ENCODE data around the gene DPF3. TPM values are rescaled to one million over a fixed set of nuclear protein-coding genes. Genes with fewer than 3 reads are reported as not detected.

DPF3 gene
- polyA plus RNA-seq, 1 experiment: 15.8 TPM

DNA sequence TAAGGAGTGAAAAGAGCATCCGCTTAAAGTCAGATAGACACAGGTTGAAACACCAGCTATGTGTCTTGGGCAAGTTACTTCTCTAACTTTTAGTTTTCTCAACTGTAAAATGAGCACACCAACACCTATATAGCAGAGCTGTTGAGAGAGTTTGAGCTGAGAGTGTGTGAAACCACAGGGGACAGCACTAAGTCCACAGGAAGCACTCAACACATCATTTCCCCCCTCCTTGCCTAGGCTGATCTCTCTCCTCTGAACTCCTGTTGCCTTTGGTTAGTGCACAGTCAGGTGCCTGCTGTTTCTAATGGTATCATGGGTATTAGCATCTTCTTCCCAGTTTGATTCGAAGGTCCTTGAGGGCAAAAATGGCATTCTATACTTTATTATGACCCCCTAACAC, 176.7 kb downstream of the DPF3 start:
- Histone ChIP-seq H3K4me3 (ENCODE audit: low read depth, low read length) (no peak overlapping the region), H3K27ac (ENCODE audit: low read depth, low read length) (no peak overlapping the region), H3K9me3 (ENCODE audit: control insufficient read depth, insufficient read depth, low read length) (no peaks in the 10 kb centered on the region), H3K27me3 (ENCODE audit: control insufficient read depth, insufficient read depth, low read length) (no peaks in the 10 kb centered on the region)
- ChIA-PET CTCF (no interaction called here), POLR2A (no interaction called here)
- no peak for DNase-seq (ENCODE audit: low read depth, low spot score)
- TF ChIP-seq, protein P1, sequence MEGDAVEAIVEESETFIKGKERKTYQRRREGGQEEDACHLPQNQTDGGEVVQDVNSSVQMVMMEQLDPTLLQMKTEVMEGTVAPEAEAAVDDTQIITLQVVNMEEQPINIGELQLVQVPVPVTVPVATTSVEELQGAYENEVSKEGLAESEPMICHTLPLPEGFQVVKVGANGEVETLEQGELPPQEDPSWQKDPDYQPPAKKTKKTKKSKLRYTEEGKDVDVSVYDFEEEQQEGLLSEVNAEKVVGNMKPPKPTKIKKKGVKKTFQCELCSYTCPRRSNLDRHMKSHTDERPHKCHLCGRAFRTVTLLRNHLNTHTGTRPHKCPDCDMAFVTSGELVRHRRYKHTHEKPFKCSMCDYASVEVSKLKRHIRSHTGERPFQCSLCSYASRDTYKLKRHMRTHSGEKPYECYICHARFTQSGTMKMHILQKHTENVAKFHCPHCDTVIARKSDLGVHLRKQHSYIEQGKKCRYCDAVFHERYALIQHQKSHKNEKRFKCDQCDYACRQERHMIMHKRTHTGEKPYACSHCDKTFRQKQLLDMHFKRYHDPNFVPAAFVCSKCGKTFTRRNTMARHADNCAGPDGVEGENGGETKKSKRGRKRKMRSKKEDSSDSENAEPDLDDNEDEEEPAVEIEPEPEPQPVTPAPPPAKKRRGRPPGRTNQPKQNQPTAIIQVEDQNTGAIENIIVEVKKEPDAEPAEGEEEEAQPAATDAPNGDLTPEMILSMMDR (IDR thresholded peaks at IDR 0.05; ENCODE audit: low read depth, low read length): no peak

DNA sequence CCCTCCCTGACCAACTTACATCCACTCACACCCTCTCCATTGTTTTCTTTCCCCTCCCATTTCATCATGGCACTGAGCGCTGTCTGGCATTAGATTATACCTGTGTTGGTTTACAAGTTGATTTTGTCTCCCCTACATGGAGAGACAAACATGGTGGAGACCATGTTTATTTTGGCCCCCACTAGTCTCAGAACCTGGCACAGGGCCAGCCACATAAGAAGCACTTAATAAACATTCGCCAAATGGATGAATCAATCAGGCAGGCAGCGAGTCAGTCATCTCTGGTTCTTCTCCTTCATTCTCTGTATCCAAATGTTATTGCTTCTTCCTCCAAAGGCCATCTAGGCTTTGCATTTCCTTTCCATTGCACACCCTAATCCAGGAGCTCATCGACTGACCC, 177.4 kb downstream of the DPF3 start:
- no peak for DNase-seq (ENCODE audit: low read depth, low spot score)

DNA sequence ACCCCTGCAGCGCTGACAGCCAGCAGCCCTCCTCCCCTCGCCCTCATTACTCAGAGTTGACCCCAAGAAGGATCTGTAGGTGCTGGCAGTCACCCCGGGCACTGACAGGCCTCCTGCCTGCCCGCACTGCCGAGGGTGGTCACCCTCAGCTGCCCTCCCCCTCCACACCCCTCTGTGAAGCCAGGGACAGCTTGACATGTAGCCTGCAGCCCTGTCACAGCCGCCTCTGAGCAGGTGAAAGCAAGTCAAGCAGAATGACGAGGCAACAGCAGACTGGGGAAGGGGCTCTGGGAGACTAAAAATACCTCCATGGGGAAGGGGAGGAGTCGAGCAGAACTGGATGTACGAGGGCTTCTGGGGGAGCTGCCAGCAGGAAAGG, 178.1 kb downstream of the DPF3 start:
- H3K4me3 ChIP-seq (ENCODE audit: low read depth, low read length): no peak overlapping the region
- TF ChIP-seq, protein P1 (IDR thresholded peaks at IDR 0.05; ENCODE audit: low read depth, low read length): no peak
- no peaks in the 10 kb centered on the region for H3K9me3 ChIP-seq (ENCODE audit: control insufficient read depth, insufficient read depth, low read length)
- no peaks in the 10 kb centered on the region for H3K27me3 ChIP-seq (ENCODE audit: control insufficient read depth, insufficient read depth, low read length)
- no peak overlapping the region for H3K27ac ChIP-seq (ENCODE audit: low read depth, low read length)
- no peak for DNase-seq (ENCODE audit: low read depth, low spot score)
- ChIA-PET POLR2A (no interaction called here), CTCF (no interaction called here)

More for the DNA sequence above, 177.4 kb downstream of the DPF3 start:
- ChIA-PET CTCF (no interaction called here), POLR2A (no interaction called here)
- Histone ChIP-seq H3K27ac (ENCODE audit: low read depth, low read length) (no peak overlapping the region), H3K9me3 (ENCODE audit: control insufficient read depth, insufficient read depth, low read length) (no peaks in the 10 kb centered on the region), H3K4me3 (ENCODE audit: low read depth, low read length) (no peak overlapping the region), H3K27me3 (ENCODE audit: control insufficient read depth, insufficient read depth, low read length) (no peaks in the 10 kb centered on the region)
- TF ChIP-seq, protein P1 (IDR thresholded peaks at IDR 0.05; ENCODE audit: low read depth, low read length): no peak

DNA sequence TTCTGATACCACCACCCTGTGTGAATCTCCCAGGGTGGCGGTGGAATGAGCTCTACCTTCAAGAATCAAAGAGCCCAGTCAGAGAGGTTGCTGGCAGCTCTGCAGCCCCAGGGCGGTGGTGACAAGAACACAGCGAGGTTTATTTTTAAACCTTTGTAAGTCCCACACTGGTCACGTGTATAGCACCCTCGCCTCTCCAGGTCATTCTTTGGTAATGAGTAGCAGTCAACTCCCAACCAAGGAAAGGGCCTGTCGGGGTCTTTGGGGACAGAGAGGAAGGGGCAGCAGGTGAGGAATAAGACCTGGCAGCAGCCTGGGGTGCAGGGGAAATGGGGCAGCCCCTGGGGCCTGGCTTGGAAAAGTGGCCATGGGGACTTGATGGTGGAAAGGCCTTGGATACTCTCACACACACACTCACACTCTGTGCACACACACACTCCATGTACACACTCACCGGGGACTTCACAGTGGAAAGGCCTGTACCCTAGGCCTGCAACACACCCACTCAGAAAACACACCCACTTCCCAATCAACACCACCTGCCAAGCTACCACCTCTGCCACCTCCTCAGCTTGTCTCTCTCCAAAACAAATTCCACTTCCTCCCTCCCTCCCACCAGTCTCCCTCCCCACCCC, 178.6 kb downstream of the DPF3 start:
- no peak overlapping the region for H3K27ac ChIP-seq (ENCODE audit: low read depth, low read length)
- TF ChIP-seq, protein P1 (IDR thresholded peaks at IDR 0.05; ENCODE audit: low read depth, low read length): no peak
- CTCF ChIA-PET: no interaction called here
- no peaks in the 10 kb centered on the region for H3K27me3 ChIP-seq (ENCODE audit: control insufficient read depth, insufficient read depth, low read length)
- POLR2A ChIA-PET: no interaction called here
- H3K9me3 ChIP-seq (ENCODE audit: control insufficient read depth, insufficient read depth, low read length): no peaks in the 10 kb centered on the region
- DNase-seq (ENCODE audit: low read depth, low spot score): no peak
- H3K4me3 ChIP-seq (ENCODE audit: low read depth, low read length): no peak overlapping the region

DNA sequence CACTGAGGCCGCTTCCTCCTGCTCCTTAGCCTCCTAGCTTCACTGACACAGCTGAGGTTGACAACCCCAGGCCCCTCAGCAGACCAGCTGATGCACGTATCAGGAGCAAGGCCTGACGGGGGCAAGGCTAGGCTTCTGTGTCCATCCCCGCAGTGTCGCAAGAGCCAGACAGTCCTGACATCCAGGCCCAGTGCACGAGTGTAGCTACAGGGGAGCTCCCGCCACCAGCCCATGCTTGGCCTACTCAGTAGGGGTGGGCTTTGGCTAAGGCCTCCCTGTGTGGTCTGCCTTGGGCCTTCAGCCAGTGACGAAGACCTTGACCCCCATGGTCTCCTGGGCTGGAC, 179.1 kb downstream of the DPF3 start:
- CTCF ChIA-PET: no interaction called here
- H3K9me3 ChIP-seq (ENCODE audit: control insufficient read depth, insufficient read depth, low read length): no peaks in the 10 kb centered on the region
- no peak overlapping the region for H3K27ac ChIP-seq (ENCODE audit: low read depth, low read length)
- no peak for DNase-seq (ENCODE audit: low read depth, low spot score)
- H3K4me3 ChIP-seq (ENCODE audit: low read depth, low read length): no peak overlapping the region
- H3K27me3 ChIP-seq (ENCODE audit: control insufficient read depth, insufficient read depth, low read length): no peaks in the 10 kb centered on the region
- POLR2A ChIA-PET: interaction anchor here (1.0 kb wide), 1 partner anchor 11 kb away, joined by 3 read pairs; no protein-coding TSS in a partner anchor
- TF ChIP-seq, protein P1 (IDR thresholded peaks at IDR 0.05; ENCODE audit: low read depth, low read length): no peak

Data from AG04450 (cell line).